Renal cortical epithelial cell (primary cell): ENCODE data around the gene POLN. TPM values are rescaled to one million over a fixed set of nuclear protein-coding genes. Genes with fewer than 3 reads are reported as not detected.
A peak's percentile ranks its signal among the peaks of the same experiment; 100 is the strongest.
"Not testable (repeated sequence)": the region's sequence is repeated elsewhere in the genome, so short reads cannot be mapped to it uniquely, and the experiment has no call there.

ENCODE experiments used
- DNase-seq: peaks from one replicate; pipeline ENCODE4 v3.0.0-alpha.2; 2011; ENCODE audit warnings: low read depth
- total RNA-seq: library from RNA; depleted of rRNA; stranded (reverse); fragments of >200 nt; gene quantifications from 2 replicates; pipeline ENCODE4 v1.2.3, GENCODE V29; 2014

Gene POLN
- total RNA-seq, 1 donor from 2014 or later: 5.5 TPM

GRCh38 chr4:2166253-2166652 lies 75.7 kb downstream of the POLN start:
- DNase-seq: no peak

- no peak for DNase-seq
These were observed 76.5 kb downstream of the POLN start for GRCh38 chr4:2165391-2165790.

GRCh38 chr4:2163311-2163821 lies 78.6 kb downstream of the POLN start:
- DNase-seq: no peak

- not testable (repeated sequence) for DNase-seq
These were observed 80.7 kb downstream of the POLN start for GRCh38 chr4:2161092-2161703.

- DNase-seq: no peak
These were observed 82.0 kb downstream of the POLN start for GRCh38 chr4:2159931-2160330.

- no peak for DNase-seq
These were observed 86.7 kb downstream of the POLN start for GRCh38 chr4:2155246-2155645.

- no peak for DNase-seq
These were observed 87.6 kb downstream of the POLN start for GRCh38 chr4:2154215-2154740.

- DNase-seq: no peak
These were observed 90.4 kb downstream of the POLN start for GRCh38 chr4:2151544-2151943.

GRCh38 chr4:2150076-2150475 lies 91.8 kb downstream of the POLN start:
- DNase-seq: no peak

GRCh38 chr4:2142630-2143427 lies 99.1 kb downstream of the POLN start:
- DNase-seq: no peak

- no peak for DNase-seq
These were observed 100.0 kb downstream of the POLN start for GRCh38 chr4:2141762-2142451.

- DNase-seq: no peak
These were observed 100.7 kb downstream of the POLN start for GRCh38 chr4:2141022-2141761.

- no peak for DNase-seq
These were observed 102.9 kb downstream of the POLN start for GRCh38 chr4:2138846-2139500.

- no peak for DNase-seq
These were observed 105.2 kb downstream of the POLN start for GRCh38 chr4:2136726-2137125.

GRCh38 chr4:2135083-2135482 lies 106.8 kb downstream of the POLN start:
- peak; percentile 4 for DNase-seq

- DNase-seq: no peak
These were observed 109.5 kb downstream of the POLN start for GRCh38 chr4:2132438-2132837.

- DNase-seq: no peak
These were observed 114.2 kb downstream of the POLN start for GRCh38 chr4:2127609-2128332.

- no peak for DNase-seq
These were observed 115.4 kb downstream of the POLN start for GRCh38 chr4:2126309-2127043.

GRCh38 chr4:2125831-2126230 lies 116.1 kb downstream of the POLN start:
- no peak for DNase-seq

- no peak for DNase-seq
These were observed 116.9 kb downstream of the POLN start for GRCh38 chr4:2125023-2125422.
